IPS DF 6.9 (cell line): ENCODE measurements around the gene VARS2.

Source experiments
- DNase-seq: peaks from one replicate; pipeline ENCODE4 v3.0.0-alpha.2; 2013; ENCODE audit warnings: low read depth, low spot score
- H3K27ac ChIP-seq: one replicate; pipeline ENCODE4 v1.5.1; 2013; ENCODE audit warnings: low read length, control low read depth
- H3K27me3 ChIP-seq: 2 replicates; pipeline ENCODE4 v1.6.1; 2013; ENCODE audit warnings: mild to moderate bottlenecking, low read length; ENCODE audit not compliant: control insufficient read depth, insufficient read depth
- H3K36me3 ChIP-seq: 2 replicates; pipeline ENCODE4 v1.6.1; 2013; ENCODE audit warnings: low read length; ENCODE audit not compliant: control insufficient read depth, insufficient read depth
- H3K4me1 ChIP-seq: 2 replicates; pipeline ENCODE4 v1.6.1; 2013; ENCODE audit warnings: low read length; ENCODE audit not compliant: control insufficient read depth, insufficient read depth
- H3K4me3 ChIP-seq: 2 replicates; pipeline ENCODE4 v1.5.1; 2013; ENCODE audit warnings: mild to moderate bottlenecking, low read length
- H3K9me3 ChIP-seq: 2 replicates; pipeline ENCODE4 v1.6.1; 2013; ENCODE audit warnings: low read length, inconsistent platforms; ENCODE audit not compliant: control insufficient read depth, insufficient read depth
- whole genome bisulfite sequencing: extraction: QIAGEN DNeasy Blood & Tissue Kit; methylation state at CpG from one replicate; pipeline ENCODE4 v1.1.7; 2013; ENCODE audit warnings: mixed read lengths, missing lambda C conversion rate; ENCODE audit not compliant: insufficient read length, insufficient coverage; 5-methylcytosine and 5-hydroxymethylcytosine counted together

The VARS2 gene

GRCh38 chr6:30944051-30944450 is 30.0 kb downstream of the VARS2 start:
- Histone ChIP-seq H3K36me3 (no peaks in the 10 kb centered on the region), H3K27me3 (no peaks in the 10 kb centered on the region), H3K27ac (no peak overlapping the region), H3K9me3 (no peaks in the 10 kb centered on the region), H3K4me1 (peaks cover 8% of the 10 kb centered on the region; the same call in 1 of the 2 replicates), H3K4me3 (no peak overlapping the region)
- DNase-seq = no peak
- WGBS = no CpG with 5 or more reads among the region's 4 CpGs

- H3K9me3 ChIP-seq = no peaks in the 10 kb centered on the region
- peaks cover 8% of the 10 kb centered on the region; the same call in 1 of the 2 replicates for H3K4me1 ChIP-seq
- no peaks in the 10 kb centered on the region for H3K36me3 ChIP-seq
- no peak overlapping the region for H3K27ac ChIP-seq
- no CpG with 5 or more reads among the region's 5 CpGs for WGBS
- H3K27me3 ChIP-seq = no peaks in the 10 kb centered on the region
- no peak overlapping the region for H3K4me3 ChIP-seq
- DNase-seq = no peak
Measured at GRCh38 chr6:30945281-30945680, 31.2 kb downstream of the VARS2 start.

- H3K36me3 ChIP-seq = no peaks in the 10 kb centered on the region
- no peaks in the 10 kb centered on the region for H3K9me3 ChIP-seq
- H3K27me3 ChIP-seq = no peaks in the 10 kb centered on the region
- H3K4me3 ChIP-seq = no peak overlapping the region
- DNase-seq = no peak
- H3K27ac ChIP-seq = no peak overlapping the region
- peaks cover 5% of the 10 kb centered on the region; the same call in 1 of the 2 replicates for H3K4me1 ChIP-seq
- no CpG with 5 or more reads among the region's 4 CpGs for WGBS
Measured at GRCh38 chr6:30947231-30947630, 33.2 kb downstream of the VARS2 start.

GRCh38 chr6:30948811-30949210 is 34.8 kb downstream of the VARS2 start:
- Histone ChIP-seq H3K9me3 (no peaks in the 10 kb centered on the region), H3K4me1 (no peaks in the 10 kb centered on the region), H3K27ac (no peak overlapping the region), H3K4me3 (no peak overlapping the region), H3K36me3 (no peaks in the 10 kb centered on the region), H3K27me3 (no peaks in the 10 kb centered on the region)
- no CpG with 5 or more reads among the region's 6 CpGs for WGBS
- DNase-seq = no peak

- DNase-seq = no peak
- no CpG with 5 or more reads among the region's 5 CpGs for WGBS
- Histone ChIP-seq H3K9me3 (no peaks in the 10 kb centered on the region), H3K27ac (no peak overlapping the region), H3K27me3 (peaks cover 2% of the 10 kb centered on the region; the same call in 1 of the 2 replicates), H3K36me3 (no peaks in the 10 kb centered on the region), H3K4me3 (no peak overlapping the region), H3K4me1 (peaks cover 1% of the 10 kb centered on the region; the same call in 1 of the 2 replicates)
Measured at GRCh38 chr6:30951907-30952469, 38.0 kb downstream of the VARS2 start.

- no peaks in the 10 kb centered on the region for H3K9me3 ChIP-seq
- no peaks in the 10 kb centered on the region for H3K36me3 ChIP-seq
- no peak for DNase-seq
- peaks cover 1% of the 10 kb centered on the region; the same call in 1 of the 2 replicates for H3K4me1 ChIP-seq
- H3K27ac ChIP-seq = no peak overlapping the region
- H3K27me3 ChIP-seq = peaks cover 2% of the 10 kb centered on the region; the same call in 1 of the 2 replicates
- no CpG with 5 or more reads among the region's 9 CpGs for WGBS
- peak overlapping the region; percentile 39; the same call in 1 of the 2 replicates for H3K4me3 ChIP-seq
Measured at GRCh38 chr6:30954631-30955366, 40.8 kb downstream of the VARS2 start.

GRCh38 chr6:30955367-30956042 is 41.5 kb downstream of the VARS2 start:
- Histone ChIP-seq H3K27ac (no peak overlapping the region), H3K36me3 (no peaks in the 10 kb centered on the region), H3K4me1 (peaks cover 1% of the 10 kb centered on the region; the same call in 1 of the 2 replicates), H3K27me3 (peaks cover 2% of the 10 kb centered on the region; the same call in 1 of the 2 replicates), H3K4me3 (peak overlapping the region; percentile 39; the same call in 1 of the 2 replicates), H3K9me3 (no peaks in the 10 kb centered on the region)
- WGBS = no CpG with 5 or more reads among the region's 46 CpGs
- DNase-seq = no peak

- Histone ChIP-seq H3K36me3 (no peaks in the 10 kb centered on the region), H3K27me3 (peaks cover 2% of the 10 kb centered on the region; the same call in 1 of the 2 replicates), H3K4me1 (peaks cover 1% of the 10 kb centered on the region; the same call in 1 of the 2 replicates), H3K4me3 (no peak overlapping the region), H3K27ac (no peak overlapping the region), H3K9me3 (no peaks in the 10 kb centered on the region)
- no CpG with 5 or more reads among the region's 2 CpGs for WGBS
- no peak for DNase-seq
Measured at GRCh38 chr6:30957716-30958115, 43.7 kb downstream of the VARS2 start.

- no peak for DNase-seq
- H3K27ac ChIP-seq = no peak overlapping the region
- peaks cover 1% of the 10 kb centered on the region; the same call in 1 of the 2 replicates for H3K27me3 ChIP-seq
- H3K4me3 ChIP-seq = no peak overlapping the region
- H3K4me1 ChIP-seq = no peaks in the 10 kb centered on the region
- no peaks in the 10 kb centered on the region for H3K36me3 ChIP-seq
- no peaks in the 10 kb centered on the region for H3K9me3 ChIP-seq
- 100% methylated on average over 1 of the region's 9 CpGs for WGBS
Measured at GRCh38 chr6:30960907-30961673, 47.1 kb downstream of the VARS2 start.

GRCh38 chr6:30962716-30963115 is 48.7 kb downstream of the VARS2 start:
- no peak for DNase-seq
- H3K36me3 ChIP-seq = no peaks in the 10 kb centered on the region
- no peaks in the 10 kb centered on the region for H3K9me3 ChIP-seq
- no peak overlapping the region for H3K4me3 ChIP-seq
- no peaks in the 10 kb centered on the region for H3K4me1 ChIP-seq
- H3K27me3 ChIP-seq = no peaks in the 10 kb centered on the region
- no peak overlapping the region for H3K27ac ChIP-seq
